Activated CD8-positive, alpha-beta T cell treated with anti-CD3 and anti-CD28 coated beads for 36 hours (primary cell): ENCODE data around the gene NCAN. TPM values are rescaled to one million over a fixed set of nuclear protein-coding genes. Genes with fewer than 3 reads are reported as not detected.

Experiments used
- ATAC-seq: fragments of 200-7000 bp; cut with Tn5 transposase; one replicate; pipeline ENCODE4 v1.10.0; 2021; ENCODE audit warnings: mild to moderate bottlenecking, moderate library complexity
- CTCF ChIA-PET: fragments of 350-600 bp; sonication (Branson Sonifier 250); formaldehyde crosslinking; loops from one replicate; lab custom pipeline; 2021; ENCODE audit warnings: antibody characterized with exemption; lab: Charles Lee
- POLR2A ChIA-PET: fragments of 350-600 bp; sonication (Branson Sonifier 250); formaldehyde crosslinking; loops from one replicate; lab custom pipeline; 2021; ENCODE audit warnings: antibody characterized with exemption; lab: Charles Lee
- DNase-seq: peaks from one replicate; pipeline ENCODE4 v3.0.0-alpha.2; 2020
- H3K27ac Mint-ChIP-seq: one replicate; pipeline ENCODE4 v1.8.0; 2021; ENCODE audit warnings: mild to moderate bottlenecking, mixed read lengths
- H3K27me3 Mint-ChIP-seq: one replicate; pipeline ENCODE4 v1.8.0; 2021; ENCODE audit warnings: mixed read lengths
- H3K36me3 Mint-ChIP-seq: one replicate; pipeline ENCODE4 v1.8.0; 2021; ENCODE audit warnings: low read depth, mixed read lengths
- H3K4me1 Mint-ChIP-seq: one replicate; pipeline ENCODE4 v1.8.0; 2021; ENCODE audit warnings: low read depth, mixed read lengths
- H3K4me3 Mint-ChIP-seq: one replicate; pipeline ENCODE4 v1.8.0; 2021; ENCODE audit warnings: mild to moderate bottlenecking, moderate library complexity, mixed read lengths
- H3K9me3 Mint-ChIP-seq: one replicate; pipeline ENCODE4 v1.8.0; 2021; ENCODE audit warnings: mixed read lengths
- CTCF ChIP-seq: fragments of 200-600 bp; IDR thresholded peaks from one replicate; pipeline ENCODE4 v1.8.0; 2022; ENCODE audit warnings: antibody characterized with exemption, mild to moderate bottlenecking
- intact Hi-C: fragments of 100-400 bp; cut with micrococcal nuclease; formaldehyde crosslinking; loops from one replicate; pipeline ENCODE4 v1.10.0; 2022
- total RNA-seq, 2 experiments: library from RNA; stranded (reverse); gene quantifications; one replicate each; pipeline ENCODE4 v1.2.3, GENCODE V29; 2021

NCAN gene
- total RNA-seq, 2 experiments from 2014 or later, result not detected

DNA sequence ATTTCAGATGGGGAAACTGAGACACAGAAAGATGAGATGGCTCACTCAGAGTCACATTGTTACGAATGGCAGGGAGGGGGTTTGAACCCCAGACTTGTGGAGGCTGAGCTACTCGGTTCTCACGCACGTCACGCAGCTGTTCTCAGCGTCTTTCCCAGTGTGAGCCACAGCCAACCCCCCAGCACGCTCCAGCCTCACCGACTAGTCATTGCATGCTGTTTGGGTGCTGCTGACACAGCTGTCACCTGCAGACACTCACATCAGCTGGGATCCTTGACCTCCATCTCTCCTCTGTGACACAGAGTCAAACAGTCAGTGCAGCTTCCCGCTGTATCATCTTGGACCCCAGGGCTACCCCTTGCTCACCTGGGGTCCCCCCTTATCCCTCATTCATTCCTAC, 2.4 kb upstream of the NCAN start:
- POLR2A ChIA-PET, result no interaction called here
- intact Hi-C loops, result no loop called here
- Mint-ChIP-seq H3K4me1 (peaks cover 12% of the 10 kb centered on the region), H3K4me3 (no peak overlapping the region), H3K36me3 (no peaks in the 10 kb centered on the region), H3K27ac (no peak overlapping the region), H3K27me3 (peaks cover 31% of the 10 kb centered on the region), H3K9me3 (no peaks in the 10 kb centered on the region)
- CTCF ChIA-PET, result no interaction called here
- DNase-seq, result no peak
- no peak for TF ChIP-seq CTCF
- no peak for ATAC-seq

DNA sequence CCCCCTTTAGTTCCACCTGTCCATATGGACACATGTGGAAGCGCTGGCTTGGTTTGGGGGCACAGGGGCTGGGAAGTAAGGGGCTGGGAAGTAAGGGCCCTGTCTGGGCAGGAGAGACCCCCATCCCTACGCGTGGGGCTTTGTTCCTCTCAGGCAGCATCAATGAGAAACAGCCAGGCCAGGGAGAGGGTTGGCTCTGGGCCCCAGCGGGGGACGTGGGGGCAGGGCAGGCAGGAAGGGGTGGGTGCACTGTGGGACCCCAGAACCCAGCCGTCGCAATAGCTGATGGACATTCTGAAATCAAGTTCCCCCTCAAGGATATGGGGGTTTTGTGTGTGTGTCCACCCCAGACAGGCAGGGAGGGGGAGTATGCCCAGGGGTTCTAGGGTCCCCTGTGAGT, 1.2 kb downstream of the NCAN start:
- no peak overlapping the region for H3K4me3 Mint-ChIP-seq
- no peak for ATAC-seq
- intact Hi-C loops, result no loop called here
- DNase-seq, result no peak
- H3K36me3 Mint-ChIP-seq, result no peaks in the 10 kb centered on the region
- TF ChIP-seq CTCF, result no peak
- CTCF ChIA-PET, result interaction anchor here (1.0 kb wide), 1 partner anchor 12 kb away, joined by 3 read pairs; no protein-coding TSS in a partner anchor
- H3K27ac Mint-ChIP-seq, result no peak overlapping the region
- peaks cover 42% of the 10 kb centered on the region for H3K27me3 Mint-ChIP-seq
- H3K4me1 Mint-ChIP-seq, result peaks cover under 1% of the 10 kb centered on the region
- POLR2A ChIA-PET, result no interaction called here
- no peaks in the 10 kb centered on the region for H3K9me3 Mint-ChIP-seq

DNA sequence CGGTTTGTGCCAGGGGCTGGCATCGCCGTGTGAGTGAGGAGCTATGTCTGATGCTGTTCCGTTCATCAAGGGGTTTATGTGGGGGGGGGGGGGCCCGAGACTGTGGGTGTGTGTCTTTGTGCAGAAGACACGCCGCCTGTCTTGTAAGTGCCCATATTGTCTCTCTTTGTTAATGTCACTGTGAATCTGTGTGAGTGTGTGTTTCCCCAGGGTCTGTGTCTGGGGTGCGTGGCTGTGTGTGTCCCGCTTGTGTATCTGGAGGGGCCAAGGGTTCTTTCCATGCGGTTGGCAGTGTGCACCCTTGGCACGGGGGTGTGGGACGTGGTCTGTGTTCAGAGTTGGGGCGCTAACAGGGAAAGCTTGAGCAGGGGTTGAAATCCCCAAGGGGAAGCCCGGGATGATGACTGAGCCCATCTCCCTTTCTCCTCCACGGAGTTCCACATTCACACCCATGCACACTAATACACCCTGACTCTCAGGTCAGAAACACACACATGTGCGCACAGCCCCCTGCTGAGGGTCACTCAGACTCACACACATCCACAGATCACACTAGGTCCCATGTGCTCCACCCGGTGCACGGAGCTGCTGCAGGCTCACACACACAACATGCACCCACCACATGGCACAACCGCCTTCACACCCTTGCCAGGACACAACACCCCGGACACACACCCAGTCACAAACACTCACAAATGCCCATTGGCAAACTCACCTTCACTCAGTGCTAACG, 1.8 kb downstream of the NCAN start:
- H3K27ac Mint-ChIP-seq, result no peak overlapping the region
- POLR2A ChIA-PET, result no interaction called here
- H3K36me3 Mint-ChIP-seq, result no peaks in the 10 kb centered on the region
- peaks cover 42% of the 10 kb centered on the region for H3K27me3 Mint-ChIP-seq
- H3K9me3 Mint-ChIP-seq, result no peaks in the 10 kb centered on the region
- no peak overlapping the region for H3K4me3 Mint-ChIP-seq
- CTCF ChIA-PET, result interaction anchor here (0.7 to 1.3 kb wide), 3 partner anchors 10 to 74 kb away, joined by 3 read pairs; partner anchors contain the start of gene NR2C2AP
- no peaks in the 10 kb centered on the region for H3K4me1 Mint-ChIP-seq
- DNase-seq (no peak), ATAC-seq (no peak)
- intact Hi-C loops, result no loop called here
- no peak for TF ChIP-seq CTCF

DNA sequence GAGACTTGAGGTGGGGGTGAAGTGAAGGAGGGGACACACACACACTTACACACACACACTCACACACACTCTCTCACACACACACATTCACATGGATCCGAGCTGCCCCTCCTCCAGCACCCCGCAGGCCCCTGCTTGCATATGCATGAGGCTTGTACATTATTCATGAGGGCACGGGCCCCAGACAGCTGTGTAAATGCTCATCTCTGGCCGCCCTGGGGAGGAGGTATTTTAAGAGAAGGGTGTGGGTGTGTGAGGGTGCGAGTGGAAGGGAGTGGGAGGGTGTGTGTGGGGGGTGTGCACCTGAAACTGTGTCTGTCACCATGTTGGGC, 2.4 kb downstream of the NCAN start:
- no peak overlapping the region for H3K27ac Mint-ChIP-seq
- ATAC-seq (no peak), DNase-seq (no peak)
- intact Hi-C loops, result no loop called here
- no peaks in the 10 kb centered on the region for H3K9me3 Mint-ChIP-seq
- peaks cover 42% of the 10 kb centered on the region for H3K27me3 Mint-ChIP-seq
- CTCF ChIA-PET, result interaction anchor here (0.7 to 1.3 kb wide), 3 partner anchors 11 to 74 kb away, joined by 3 to 4 read pairs (median 3); partner anchors contain the start of gene NR2C2AP
- H3K36me3 Mint-ChIP-seq, result no peaks in the 10 kb centered on the region
- no peak overlapping the region for H3K4me3 Mint-ChIP-seq
- POLR2A ChIA-PET, result no interaction called here
- TF ChIP-seq CTCF, result no peak
- H3K4me1 Mint-ChIP-seq, result no peaks in the 10 kb centered on the region

DNA sequence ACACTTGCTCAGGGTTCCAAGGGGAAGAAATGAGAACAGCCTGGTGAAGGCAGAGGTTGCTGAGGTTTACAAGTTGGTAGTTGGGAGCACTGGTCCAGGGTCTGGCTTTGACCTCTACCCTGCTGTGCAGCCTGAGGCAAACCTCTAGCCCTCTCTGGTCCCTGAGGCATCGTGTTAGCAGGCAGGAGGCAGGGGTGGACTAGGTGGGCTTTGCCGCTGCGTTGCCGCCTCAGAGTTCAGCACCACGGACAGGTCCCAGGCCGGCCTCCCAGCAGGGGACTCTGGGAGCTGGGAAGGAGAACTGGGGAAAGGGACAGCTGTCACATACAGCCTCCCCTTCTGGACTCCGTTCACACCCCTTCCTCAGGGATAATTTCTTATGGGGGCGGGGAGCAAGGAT, 3.1 kb downstream of the NCAN start:
- Mint-ChIP-seq H3K27ac (no peak overlapping the region), H3K36me3 (no peaks in the 10 kb centered on the region), H3K4me1 (no peaks in the 10 kb centered on the region), H3K4me3 (no peak overlapping the region), H3K9me3 (no peaks in the 10 kb centered on the region), H3K27me3 (peaks cover 42% of the 10 kb centered on the region)
- no peak for ATAC-seq
- POLR2A ChIA-PET, result no interaction called here
- peak; percentile 30 for DNase-seq
- CTCF ChIA-PET, result interaction anchor here (0.9 to 1.0 kb wide), 2 partner anchors 10 to 23 kb away, joined by 4 read pairs; partner anchors contain the start of genes BORCS8 and RFXANK
- no peak for TF ChIP-seq CTCF
- intact Hi-C loops, result no loop called here
